Measurements from ENCODE around the gene PDE11A.
A peak's percentile ranks its signal among the peaks of the same experiment; 100 is the strongest.

Gene PDE11A

DNA sequence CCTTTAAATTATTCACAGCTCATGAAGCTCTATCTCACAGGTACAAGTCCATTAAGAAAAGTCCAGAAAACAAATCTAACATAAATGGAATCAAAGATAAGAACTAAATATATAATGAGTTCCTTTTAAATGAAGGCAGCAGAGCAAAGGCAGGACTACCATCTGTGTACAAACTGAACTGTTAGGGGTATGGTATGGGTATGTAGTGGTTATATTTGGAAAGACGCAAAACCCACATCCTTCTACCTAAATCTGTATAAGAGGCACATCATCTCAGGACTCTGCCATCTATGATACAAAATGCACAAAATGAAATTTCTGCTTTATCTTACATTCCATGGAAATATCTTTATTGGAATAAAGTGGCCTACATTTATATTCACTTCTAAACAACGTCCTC lies 59.9 kb downstream of the PDE11A start:
- TF ChIP-seq GATA1 (IDR thresholded peaks at IDR 0.05; ENCODE audit: low read depth, low read length), result no peak
- TF ChIP-seq POLR2A (IDR thresholded peaks at IDR 0.05; ENCODE audit: low read length), result no peak
- DNase-seq, result no peak

DNA sequence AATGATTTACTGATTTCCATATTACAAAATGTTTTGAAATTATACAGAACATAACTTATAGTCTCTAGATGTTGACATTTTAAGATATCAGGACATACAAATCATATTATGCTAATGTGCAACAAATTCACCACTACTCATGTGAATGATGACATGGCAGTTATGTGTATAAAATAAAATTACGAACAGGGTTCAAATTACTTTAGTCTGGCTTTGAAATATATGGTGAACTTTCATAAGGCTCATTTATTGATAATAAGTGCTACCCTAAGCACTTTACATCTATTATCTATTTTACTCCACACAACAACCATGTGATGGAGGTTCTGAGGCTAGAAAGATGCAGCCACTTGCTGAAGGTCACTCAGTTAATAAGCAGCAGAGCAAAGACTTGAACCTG lies 62.8 kb downstream of the PDE11A start:
- TF ChIP-seq GATA1 (IDR thresholded peaks at IDR 0.05; ENCODE audit: low read depth, low read length), result no peak
- no peak for TF ChIP-seq POLR2A (IDR thresholded peaks at IDR 0.05; ENCODE audit: low read length)
- DNase-seq, result no peak

DNA sequence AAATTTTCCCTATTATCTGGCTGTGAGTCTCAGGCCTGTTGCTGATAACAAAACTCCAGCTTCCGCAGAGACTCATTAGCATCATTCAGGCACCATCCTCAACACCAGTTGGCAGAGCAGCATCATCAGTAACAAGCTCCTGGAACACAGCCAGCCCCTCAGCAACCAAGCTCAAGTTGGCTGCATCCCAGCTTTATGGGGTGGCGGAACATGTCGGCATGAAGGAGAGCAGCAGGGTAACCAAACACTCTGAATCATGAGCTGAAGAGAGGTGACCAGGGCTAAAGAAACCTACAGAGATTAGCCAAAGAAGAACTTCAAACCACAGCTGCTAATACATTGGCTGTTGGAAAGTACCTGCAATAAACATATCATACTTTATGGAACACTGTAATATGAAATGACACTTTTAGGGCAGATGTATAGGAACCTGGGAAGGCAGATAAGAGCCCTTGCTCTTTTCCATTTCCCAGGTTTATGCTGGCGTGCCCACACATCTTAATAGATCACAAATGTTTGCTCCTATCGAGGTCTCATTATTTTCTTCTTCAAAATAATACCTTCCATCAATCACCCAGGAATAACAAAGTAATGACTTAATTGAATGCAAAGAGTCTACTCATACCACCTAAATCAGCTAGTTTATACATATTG lies 63.8 kb downstream of the PDE11A start:
- no peak for DNase-seq

DNA sequence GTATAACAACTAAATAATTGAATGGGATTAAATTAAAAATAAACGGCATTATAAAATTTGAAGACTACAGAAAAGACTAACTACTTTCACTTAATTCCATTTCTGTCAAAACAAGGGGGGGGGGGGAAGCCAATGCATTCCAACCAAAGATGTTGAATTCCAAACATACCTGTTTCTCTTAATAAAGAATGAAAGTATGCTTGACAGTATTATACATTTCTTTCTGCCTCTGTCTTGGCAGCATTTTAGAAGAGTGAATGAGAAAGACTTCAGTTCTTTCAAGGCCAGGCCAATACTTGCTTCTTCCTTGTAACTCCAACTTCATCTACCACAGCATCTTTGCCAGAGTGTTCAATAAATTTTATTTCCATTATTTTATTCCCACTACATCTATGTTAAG lies 65.9 kb downstream of the PDE11A start:
- no peak for DNase-seq
- TF ChIP-seq GATA1 (IDR thresholded peaks at IDR 0.05; ENCODE audit: low read depth, low read length) (no peak), POLR2A (IDR thresholded peaks at IDR 0.05; ENCODE audit: low read length) (no peak)

More for the DNA sequence above, 63.8 kb downstream of the PDE11A start:
- TF ChIP-seq POLR2A (IDR thresholded peaks at IDR 0.05; ENCODE audit: low read length) (no peak), GATA1 (IDR thresholded peaks at IDR 0.05; ENCODE audit: low read depth, low read length) (no peak)

DNA sequence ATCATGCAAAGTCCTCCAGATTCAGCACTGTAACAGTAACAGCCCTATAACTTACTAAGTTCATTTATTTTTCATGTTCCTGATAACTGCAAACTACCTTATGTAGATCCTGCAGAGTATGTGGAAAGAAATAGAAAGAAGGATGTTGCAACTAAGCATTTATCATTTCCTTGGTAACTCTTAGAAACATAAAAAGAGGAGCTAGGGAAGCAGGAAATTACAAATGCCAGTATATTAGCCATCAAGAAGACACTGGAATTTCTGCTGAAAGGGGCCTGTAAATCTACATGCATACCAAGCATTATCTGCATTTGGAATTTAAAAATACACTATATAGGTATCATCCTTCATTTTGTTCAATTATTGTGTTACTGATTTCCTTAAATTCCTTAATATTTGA lies 66.8 kb downstream of the PDE11A start:
- TF ChIP-seq GATA1 (IDR thresholded peaks at IDR 0.05; ENCODE audit: low read depth, low read length), result no peak
- no peak for TF ChIP-seq POLR2A (IDR thresholded peaks at IDR 0.05; ENCODE audit: low read length)
- no peak for DNase-seq

DNA sequence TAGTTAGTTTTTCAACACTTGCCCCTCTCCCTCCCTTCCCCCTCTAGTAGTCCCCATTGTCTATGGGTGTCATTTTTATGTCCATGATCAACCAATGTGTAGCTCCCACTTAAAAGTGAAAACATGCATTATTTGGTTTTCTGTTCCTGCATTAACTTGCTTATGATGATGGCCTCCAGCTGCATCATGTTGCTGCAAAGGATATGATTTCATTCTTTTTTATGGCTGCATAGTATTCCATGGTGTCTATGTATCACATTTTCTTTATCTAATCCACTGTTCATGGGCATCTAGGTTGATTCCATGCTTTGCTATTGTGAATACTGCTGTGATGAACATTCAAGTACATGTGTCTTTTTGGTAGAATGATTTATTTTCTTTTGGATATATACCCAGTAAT lies 70.5 kb downstream of the PDE11A start:
- DNase-seq, result no peak
- TF ChIP-seq POLR2A (IDR thresholded peaks at IDR 0.05; ENCODE audit: low read length), result no peak
- no peak for TF ChIP-seq GATA1 (IDR thresholded peaks at IDR 0.05; ENCODE audit: low read depth, low read length)

DNA sequence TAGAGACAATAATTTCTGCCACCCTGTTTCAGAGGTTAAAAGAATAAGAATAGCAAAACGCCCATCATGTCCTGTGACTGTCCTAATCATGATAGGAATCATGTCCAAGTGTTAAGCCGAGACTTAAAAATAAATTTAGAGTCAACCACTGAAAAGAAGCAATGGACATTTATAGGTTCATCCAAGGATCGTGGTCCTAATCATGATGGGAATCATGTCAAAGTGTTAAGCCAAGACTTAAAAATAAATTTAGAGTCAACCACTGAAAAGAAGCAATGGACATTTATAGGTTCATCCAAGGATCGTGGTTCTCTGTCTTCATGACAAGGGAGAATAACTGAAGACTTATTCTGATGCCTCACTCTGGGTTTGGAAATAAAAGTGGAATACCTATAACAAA lies 73.6 kb downstream of the PDE11A start:
- TF ChIP-seq GATA1 (IDR thresholded peaks at IDR 0.05; ENCODE audit: low read depth, low read length) (no peak), POLR2A (IDR thresholded peaks at IDR 0.05; ENCODE audit: low read length) (no peak)
- DNase-seq, result no peak

DNA sequence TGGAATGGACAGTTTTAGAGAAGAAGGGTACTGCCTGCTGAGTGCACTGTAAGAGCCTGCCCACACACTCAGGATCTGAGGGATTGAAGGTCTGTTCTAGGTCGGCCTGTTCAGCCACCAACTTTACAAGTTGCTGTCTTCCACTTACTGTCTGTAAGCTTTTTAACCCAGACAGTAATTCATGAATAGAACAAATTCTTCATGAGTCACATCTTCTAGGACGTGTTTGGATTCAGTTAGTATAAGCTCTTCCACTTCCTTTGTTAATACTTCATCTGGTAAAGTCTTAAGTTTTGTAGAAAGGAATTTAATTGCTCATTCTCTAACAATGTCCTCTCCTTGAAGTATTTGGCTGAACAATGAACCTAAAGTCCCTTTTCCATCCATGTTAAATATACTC lies 74.6 kb downstream of the PDE11A start:
- no peak for DNase-seq
- TF ChIP-seq POLR2A (IDR thresholded peaks at IDR 0.05; ENCODE audit: low read length), result no peak
- TF ChIP-seq GATA1 (IDR thresholded peaks at IDR 0.05; ENCODE audit: low read depth, low read length), result no peak

DNA sequence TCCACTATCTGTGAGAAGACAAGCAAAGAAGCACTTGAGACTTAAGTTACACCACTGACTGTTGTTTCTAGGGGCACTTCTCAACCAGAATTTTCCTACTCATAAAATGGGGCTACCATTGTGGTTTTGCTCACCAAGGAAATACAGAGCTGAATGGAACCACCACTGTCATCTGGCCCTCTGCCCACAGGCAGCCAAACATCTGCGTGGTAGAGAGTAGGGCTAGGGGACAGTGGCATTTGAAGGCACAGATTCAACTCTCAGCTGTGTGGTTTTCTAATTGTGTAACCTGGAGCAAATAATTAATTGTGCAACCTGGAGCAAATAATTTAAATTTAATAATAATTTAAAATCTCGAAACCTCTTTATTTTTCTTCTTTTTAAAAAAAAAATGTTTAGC lies 79.6 kb downstream of the PDE11A start:
- no peak for TF ChIP-seq POLR2A (IDR thresholded peaks at IDR 0.05; ENCODE audit: low read length)
- no peak for TF ChIP-seq GATA1 (IDR thresholded peaks at IDR 0.05; ENCODE audit: low read depth, low read length)
- DNase-seq, result no peak

DNA sequence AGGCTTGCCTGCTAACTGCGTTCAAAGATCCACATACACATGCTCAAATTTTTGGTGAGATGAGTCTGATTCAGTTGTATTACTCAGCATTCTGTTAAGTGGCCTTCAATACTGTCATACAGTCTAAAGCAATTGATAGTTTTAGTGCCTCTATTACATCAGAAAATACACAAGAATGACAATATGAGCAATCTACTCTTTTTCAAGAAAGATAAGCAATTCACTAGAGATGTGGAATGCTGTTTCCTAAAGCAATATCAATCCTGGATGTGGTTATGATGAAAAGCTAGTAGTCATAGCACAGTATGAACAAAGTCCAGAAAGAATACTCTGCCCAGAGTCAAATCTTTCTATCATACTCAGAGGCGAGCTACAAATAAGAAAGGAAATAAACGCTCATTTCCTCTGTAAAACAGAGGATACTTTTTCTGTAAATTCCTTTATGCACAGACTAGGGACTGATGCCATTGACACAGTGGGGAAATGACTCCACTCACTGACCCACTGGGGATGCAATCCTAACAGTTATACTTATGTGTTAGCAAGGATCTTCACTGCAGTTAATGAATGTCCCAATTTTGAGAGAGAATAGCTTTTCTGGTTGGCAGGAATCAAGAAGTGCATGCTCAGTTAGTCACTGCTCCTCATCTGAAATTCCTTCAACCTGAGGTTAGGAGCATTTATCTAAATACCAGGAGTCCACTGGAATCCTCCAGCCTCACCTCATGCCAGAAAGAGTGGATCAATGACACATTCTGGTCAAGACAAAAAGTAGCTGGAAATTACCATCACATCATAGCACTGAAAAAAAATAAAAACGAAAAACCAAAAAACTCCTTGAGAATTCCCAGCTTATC lies 83.3 kb downstream of the PDE11A start:
- TF ChIP-seq POLR2A (IDR thresholded peaks at IDR 0.05; ENCODE audit: low read length) (no peak), GATA1 (IDR thresholded peaks at IDR 0.05; ENCODE audit: low read depth, low read length) (no peak)
- no peak for DNase-seq

DNA sequence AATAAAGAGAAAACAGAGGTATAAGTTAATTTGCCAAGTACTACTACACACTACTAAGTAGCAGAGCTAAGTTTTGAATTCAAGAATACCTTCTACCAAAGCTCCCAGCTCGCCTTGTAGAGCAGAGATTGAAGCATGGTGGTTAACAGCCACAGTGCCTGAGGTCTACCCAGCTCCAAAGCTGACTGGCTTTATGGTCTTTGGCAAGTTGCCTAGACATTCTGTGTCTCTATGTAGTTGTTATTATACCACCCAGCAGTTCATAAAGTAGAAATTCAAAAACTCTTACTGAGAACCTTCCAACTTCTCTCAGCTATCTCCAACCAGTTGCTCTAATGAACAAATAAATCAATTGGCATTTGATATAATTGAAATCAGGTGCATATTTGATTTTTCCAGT lies 87.8 kb downstream of the PDE11A start:
- DNase-seq, result no peak
- no peak for TF ChIP-seq POLR2A (IDR thresholded peaks at IDR 0.05; ENCODE audit: low read length)
- no peak for TF ChIP-seq GATA1 (IDR thresholded peaks at IDR 0.05; ENCODE audit: low read depth, low read length)

DNA sequence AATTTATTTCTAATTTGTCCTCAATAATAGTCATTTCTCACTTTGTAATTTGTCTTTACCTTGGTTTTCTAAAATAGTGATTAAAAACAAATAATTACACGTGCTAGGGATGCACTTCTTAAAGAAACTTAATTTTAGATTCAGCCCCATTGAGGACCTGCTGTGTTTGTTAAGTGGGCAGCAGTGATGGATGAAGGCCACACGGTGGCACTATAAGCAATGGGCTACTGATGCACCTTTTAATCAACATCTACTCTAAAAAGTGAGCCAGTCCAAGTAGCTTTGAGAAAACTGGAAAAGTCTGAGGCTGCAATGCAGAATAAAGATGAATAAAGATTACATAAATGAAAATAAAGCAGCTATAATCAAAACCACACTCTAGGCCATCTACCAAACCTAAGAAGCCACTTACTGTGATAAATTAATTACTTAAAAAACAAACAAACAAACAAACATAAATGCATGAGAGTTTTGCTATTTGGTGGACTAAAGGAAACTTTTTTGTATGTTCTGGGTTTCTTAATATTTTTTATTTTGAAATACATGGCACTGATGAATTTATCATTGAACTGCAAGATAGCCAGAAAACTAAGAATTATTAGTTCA lies 89.3 kb downstream of the PDE11A start:
- DNase-seq, result peak; percentile 54 to 67
- no peak for TF ChIP-seq GATA1 (IDR thresholded peaks at IDR 0.05; ENCODE audit: low read depth, low read length)

DNA sequence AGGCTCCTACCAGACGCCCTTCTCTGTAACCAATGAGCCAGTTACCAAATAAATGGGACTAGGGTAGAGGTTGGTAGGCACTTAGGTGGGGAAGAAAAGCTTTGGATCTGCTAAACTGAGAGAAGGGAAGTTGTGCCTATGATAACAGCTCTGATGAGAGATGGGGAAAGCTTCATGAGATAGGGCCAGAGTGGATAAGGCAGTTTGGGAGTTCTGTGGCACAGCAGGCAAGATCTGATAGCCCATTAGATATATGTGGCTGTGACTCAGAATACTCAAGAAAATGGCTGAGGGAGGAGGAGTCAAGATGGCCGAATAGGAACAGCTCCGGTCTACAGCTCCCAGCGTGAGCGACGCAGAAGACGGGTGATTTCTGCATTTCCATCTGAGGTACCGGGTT lies 99.8 kb downstream of the PDE11A start:
- DNase-seq, result no peak
- TF ChIP-seq POLR2A (IDR thresholded peaks at IDR 0.05; ENCODE audit: low read length) (no peak), GATA1 (IDR thresholded peaks at IDR 0.05; ENCODE audit: low read depth, low read length) (no peak)

DNA sequence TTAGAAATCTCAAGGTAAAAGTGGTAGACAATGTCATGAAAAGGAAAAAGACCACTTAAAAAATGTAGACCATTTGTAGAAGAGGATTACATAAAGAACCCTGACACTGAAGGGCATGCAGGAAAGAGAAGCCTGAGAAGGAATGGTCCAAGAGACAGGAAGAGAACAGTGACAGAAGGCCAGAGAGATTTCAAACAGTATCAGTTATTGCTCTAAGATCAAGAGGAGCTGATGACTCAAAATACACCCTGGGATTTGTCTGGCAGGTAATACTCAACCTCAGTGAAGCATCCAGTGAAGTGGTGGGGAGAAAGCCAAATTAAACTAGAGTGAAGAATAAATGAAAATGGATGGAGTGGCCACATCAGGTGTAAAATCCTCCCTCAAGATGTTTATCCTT lies 100.5 kb downstream of the PDE11A start:
- no peak for DNase-seq
- TF ChIP-seq GATA1 (IDR thresholded peaks at IDR 0.05; ENCODE audit: low read depth, low read length), result no peak
- TF ChIP-seq POLR2A (IDR thresholded peaks at IDR 0.05; ENCODE audit: low read length), result no peak
